ENCODE results near the gene ZNF423. TPM values are rescaled to one million over a fixed set of nuclear protein-coding genes. Genes with fewer than 3 reads are reported as not detected.

ZNF423 gene
- total RNA-seq, 1 experiment from 2014 or later, result 0.20 TPM

GRCh38 chr16:49439050-49439449, 416.9 kb downstream of the ZNF423 start:
- no peak for DNase-seq (ENCODE audit: low read depth)

Other genes starting within 250 kb of the ZNF423 start
- 39.5 and 43.4 TPM in 2 replicates for gene CNEP1R1, start 169.1 kb upstream of the ZNF423 start, total RNA-seq (2014; rRNA removed; shearing (Covaris generic))
- gene HEATR3, start 209.9 kb upstream of the ZNF423 start, total RNA-seq (2014; rRNA removed; shearing (Covaris generic)), result 15.8 and 24.1 TPM in 2 replicates

All from M059J (cell line).